NCI-H345 treated with DMSO at 0.1 percent for 48 hours (cell line): ENCODE data around the gene OR1F1.
"Not testable (repeated sequence)": the region's sequence is repeated elsewhere in the genome, so short reads cannot be mapped to it uniquely, and the experiment has no call there.

Experiments
- DNase-seq: peaks from one replicate; lab custom pipeline; 2025; ENCODE audit not compliant: unreplicated experiment; lab: John Stamatoyannopoulos, UW

The OR1F1 gene

GRCh38 chr16:3173892-3174617 is 13.9 kb upstream of the OR1F1 start:
- no peak for DNase-seq

GRCh38 chr16:3174618-3175148 is 13.3 kb upstream of the OR1F1 start:
- DNase-seq, result no peak

GRCh38 chr16:3175157-3176093 is 12.6 kb upstream of the OR1F1 start:
- no peak for DNase-seq

- DNase-seq, result no peak
These were observed 8.4 kb upstream of the OR1F1 start for GRCh38 chr16:3179651-3180050.

GRCh38 chr16:3180445-3180878 is 7.5 kb upstream of the OR1F1 start:
- DNase-seq, result no peak

GRCh38 chr16:3182293-3182607 is 5.8 kb upstream of the OR1F1 start:
- DNase-seq, result not testable (repeated sequence)

- no peak for DNase-seq
These were observed 5.2 kb upstream of the OR1F1 start for GRCh38 chr16:3182608-3183444.

GRCh38 chr16:3183445-3184139 is 4.4 kb upstream of the OR1F1 start:
- peak; percentile 19 for DNase-seq

- DNase-seq, result no peak
These were observed 886 bp upstream of the OR1F1 start for GRCh38 chr16:3186946-3187690.

- no peak for DNase-seq
These were observed 596 bp downstream of the OR1F1 start for GRCh38 chr16:3188675-3188924.

GRCh38 chr16:3188925-3189825 is 1.2 kb downstream of the OR1F1 start:
- DNase-seq, result no peak

- no peak for DNase-seq
These were observed 1.9 kb downstream of the OR1F1 start for GRCh38 chr16:3189869-3190268.

GRCh38 chr16:3190949-3191353 is 2.9 kb downstream of the OR1F1 start:
- no peak for DNase-seq

- no peak for DNase-seq
These were observed 4.5 kb downstream of the OR1F1 start for GRCh38 chr16:3192476-3193019.

- no peak for DNase-seq
These were observed 5.5 kb downstream of the OR1F1 start for GRCh38 chr16:3193221-3194212.

GRCh38 chr16:3194792-3195191 is 6.8 kb downstream of the OR1F1 start:
- DNase-seq, result no peak

GRCh38 chr16:3195975-3196374 is 8.0 kb downstream of the OR1F1 start:
- no peak for DNase-seq
